H1 (cell line): Measurements from ENCODE around the gene ZNF669. TPM values are rescaled to one million over a fixed set of nuclear protein-coding genes. Genes with fewer than 3 reads are reported as not detected.
A peak's percentile ranks its signal among the peaks of the same experiment; 100 is the strongest.

Experiments
- CTCF ChIA-PET: fragments of 300-600 bp; sonication (Branson Sonifier 250); formaldehyde crosslinking; loops from one replicate; lab custom pipeline; 2021; ENCODE audit not compliant: partially characterized antibody; lab: Charles Lee
- POLR2A ChIA-PET: fragments of 300-600 bp; sonication (Branson Sonifier 250); formaldehyde crosslinking; loops from one replicate; lab custom pipeline; 2021; ENCODE audit warnings: inconsistent platforms; ENCODE audit not compliant: partially characterized antibody; lab: Charles Lee
- DNase-seq, 2 experiments: peaks; one replicate each; pipeline versions ENCODE4 v3.0.0 to v3.0.0-alpha.2; 2010 to 2022; ENCODE audit warnings: low spot score in 2 of 2, low read depth in 1 of 2, mixed read lengths in 1 of 2
- FAIRE-seq: peaks from 2 replicates; lab custom pipeline; 2011; peaks lifted over from hg19 to GRCh38; lab: Jason Lieb, UNC
- H2AFZ ChIP-seq: 2 replicates; pipeline ENCODE4 v1.8.1; 2012; ENCODE audit warnings: low read length, inconsistent platforms
- H2AK5ac ChIP-seq: 2 replicates; pipeline ENCODE4 v1.6.1; 2013; ENCODE audit warnings: low read depth, low read length
- H2BK120ac ChIP-seq: replicated peaks from 2 replicates; pipeline ENCODE3; 2013; ENCODE audit warnings: low read depth, low read length, inconsistent platforms
- H2BK12ac ChIP-seq: 2 replicates; pipeline ENCODE4 v1.6.1; 2013; ENCODE audit warnings: low read depth, low read length
- H2BK15ac ChIP-seq: 2 replicates; pipeline ENCODE4 v1.6.1; 2013; ENCODE audit warnings: low read length
- H2BK20ac ChIP-seq: 2 replicates; pipeline ENCODE4 v1.6.1; 2013; ENCODE audit warnings: low read length
- H2BK5ac ChIP-seq: 2 replicates; pipeline ENCODE4 v1.6.1; 2013; ENCODE audit warnings: low read depth, low read length
- H3K14ac ChIP-seq: 2 replicates; pipeline ENCODE4 v1.6.1; 2013; ENCODE audit warnings: inconsistent platforms; ENCODE audit not compliant: insufficient read length
- H3K18ac ChIP-seq: 2 replicates; pipeline ENCODE4 v1.6.1; 2013; ENCODE audit warnings: low read length; ENCODE audit errors: extremely low read depth
- H3K23ac ChIP-seq: 2 replicates; pipeline ENCODE4 v1.6.1; 2013; ENCODE audit warnings: inconsistent platforms; ENCODE audit not compliant: insufficient read length
- H3K23me2 ChIP-seq: 2 replicates; pipeline ENCODE4 v1.6.1; 2013; ENCODE audit warnings: low read depth, low read length
- H3K27ac ChIP-seq: 2 replicates; pipeline ENCODE4 v1.6.1; 2011; ENCODE audit warnings: low read depth, low read length, inconsistent platforms
- H3K27me3 ChIP-seq, 4 experiments: replicated peaks in 1 of 4; 1 replicate in 1 of 4; 2 replicates in 3 of 4; pipeline versions ENCODE4 v1.6.1 to v1.8.1; 2011 to 2013; ENCODE audit warnings: low read length in 3 of 4, mild to moderate bottlenecking in 3 of 4, inconsistent platforms in 2 of 4, mixed read lengths in 2 of 4, moderate library complexity in 1 of 4; ENCODE audit not compliant: control insufficient read depth in 3 of 4, insufficient read depth in 3 of 4; ENCODE audit errors: extremely low read depth in 1 of 4
- H3K36me3 ChIP-seq, 4 experiments: 2 replicates each; pipeline versions ENCODE4 v1.6.1 to v1.8.1; 2011 to 2013; ENCODE audit warnings: mild to moderate bottlenecking in 4 of 4, low read length in 3 of 4, moderate library complexity in 2 of 4, control low read depth in 1 of 4, inconsistent platforms in 1 of 4; ENCODE audit not compliant: insufficient read depth in 4 of 4, control insufficient read depth in 2 of 4
- H3K4ac ChIP-seq: replicated peaks from 2 replicates; pipeline ENCODE3; 2013; ENCODE audit warnings: low read length, low read depth, mixed read lengths, inconsistent platforms; ENCODE audit not compliant: insufficient read length
- H3K4me1 ChIP-seq, 4 experiments: replicated peaks in 1 of 4; 1 replicate in 1 of 4; 2 replicates in 3 of 4; pipeline versions ENCODE4 v1.6.1 to v1.8.1; 2011 to 2013; ENCODE audit warnings: low read length in 3 of 4, inconsistent platforms in 2 of 4, mixed read lengths in 1 of 4; ENCODE audit not compliant: insufficient read depth in 4 of 4, control insufficient read depth in 3 of 4
- H3K4me2 ChIP-seq, 2 experiments: 2 replicates each; pipeline versions ENCODE4 v1.6.1 to v1.8.1; 2011 to 2013; ENCODE audit warnings: low read depth in 2 of 2, low read length in 2 of 2, control low read depth in 1 of 2, inconsistent platforms in 1 of 2, mild to moderate bottlenecking in 1 of 2; ENCODE audit not compliant: insufficient read depth in 1 of 2
- H3K4me3 ChIP-seq, 4 experiments: fragments of 200-600, 300-600 bp in 1 of 4; sonication (generic), shearing (Covaris generic), sonication (Bioruptor Twin) in 1 of 4; 2 replicates each; pipeline versions ENCODE4 v1.5.1 to v1.8.1; 2011 to 2016; ENCODE audit warnings: low read length in 4 of 4, low read depth in 3 of 4, control low read depth in 2 of 4, inconsistent platforms in 2 of 4, mild to moderate bottlenecking in 2 of 4, mixed read lengths in 1 of 4, moderate library complexity in 1 of 4; ENCODE audit not compliant: insufficient read depth in 2 of 4; ENCODE audit errors: extremely low read depth in 1 of 4
- H3K56ac ChIP-seq: replicated peaks from 2 replicates; pipeline ENCODE3; 2013; ENCODE audit warnings: low read depth, mild to moderate bottlenecking, mixed read lengths, low read length, inconsistent platforms; ENCODE audit not compliant: insufficient read length
- H3K79me1 ChIP-seq: 2 replicates; pipeline ENCODE4 v1.6.1; 2013; ENCODE audit warnings: low read depth, low read length, control low read depth
- H3K79me2 ChIP-seq, 2 experiments: 2 replicates each; pipeline versions ENCODE4 v1.6.1 to v1.8.1; 2012 to 2013; ENCODE audit warnings: low read length in 2 of 2, mild to moderate bottlenecking in 2 of 2, inconsistent platforms in 1 of 2; ENCODE audit not compliant: insufficient read depth in 2 of 2, control insufficient read depth in 1 of 2
- H3K9ac ChIP-seq, 4 experiments: replicated peaks in 1 of 4; 1 replicate in 1 of 4; 2 replicates in 3 of 4; pipeline versions ENCODE4 v1.6.1 to v1.8.1; 2011 to 2013; ENCODE audit warnings: low read depth in 3 of 4, low read length in 3 of 4, control low read depth in 2 of 4, mild to moderate bottlenecking in 2 of 4, moderate library complexity in 2 of 4, inconsistent platforms in 1 of 4; ENCODE audit errors: extremely low read depth in 1 of 4
- H3K9me3 ChIP-seq, 2 experiments: 2 replicates each; pipeline versions ENCODE4 v1.6.1 to v1.8.1; 2012 to 2013; ENCODE audit warnings: mild to moderate bottlenecking in 2 of 2, moderate library complexity in 2 of 2, control low read depth in 1 of 2, inconsistent platforms in 1 of 2, low read depth in 1 of 2, low read length in 1 of 2, mixed read lengths in 1 of 2; ENCODE audit not compliant: insufficient read depth in 2 of 2
- H4K20me1 ChIP-seq, 2 experiments: replicated peaks in 1 of 2; 2 replicates each; pipeline versions ENCODE3 to v1.8.1; 2011 to 2013; ENCODE audit warnings: inconsistent platforms in 2 of 2, low read length in 2 of 2, mild to moderate bottlenecking in 1 of 2; ENCODE audit not compliant: insufficient read depth in 2 of 2, control insufficient read depth in 1 of 2
- H4K5ac ChIP-seq: 2 replicates; pipeline ENCODE4 v1.6.1; 2013; ENCODE audit warnings: low read length, low read depth, mixed read lengths, inconsistent platforms; ENCODE audit not compliant: insufficient read length
- H4K8ac ChIP-seq: 2 replicates; pipeline ENCODE4 v1.8.0; 2013; ENCODE audit warnings: mild to moderate bottlenecking, moderate library complexity, low read length, inconsistent platforms; ENCODE audit not compliant: insufficient read depth; ENCODE audit errors: extremely low read depth
- H4K91ac ChIP-seq: replicated peaks from 2 replicates; pipeline ENCODE3; 2013; ENCODE audit warnings: low read length, mixed read lengths, inconsistent platforms; ENCODE audit not compliant: insufficient read length
- FOSL1 ChIP-seq: IDR thresholded peaks from 2 replicates; pipeline ENCODE4 v1.6.1; 2011; ENCODE audit warnings: mild to moderate bottlenecking, low read depth, low read length, moderate library complexity; ENCODE audit not compliant: insufficient read depth
- RNF2 ChIP-seq: fragments of 200-900, 300-1000 bp; sonication (generic); IDR thresholded peaks from 2 replicates; pipeline ENCODE4 v1.7.1; 2016; ENCODE audit warnings: borderline replicate concordance, low read depth, mild to moderate bottlenecking, antibody characterized with exemption, low read length; ENCODE audit not compliant: poor library complexity, severe bottlenecking; ENCODE audit errors: missing control alignments
- SIN3A ChIP-seq, 2 experiments: IDR thresholded peaks in 1 of 2; conservative IDR thresholded peaks in 1 of 2; 2 replicates each; pipeline ENCODE4 v1.6.1; 2011 to 2012; ENCODE audit warnings: low read length in 2 of 2, improper control_type of control experiment in 1 of 2, low read depth in 1 of 2, mild to moderate bottlenecking in 1 of 2
- SIRT6 ChIP-seq: IDR thresholded peaks from one replicate; pipeline ENCODE4 v1.7.1; 2012; ENCODE audit warnings: low read length, inconsistent platforms
- WGBS, 2 experiments: shearing (Covaris generic) in 1 of 2; methylation state at CpG; one replicate each; pipeline versions ENCODE4 v1.1.6 to v1.1.7; 2013 to 2015; ENCODE audit warnings: low lambda C conversion rate in 2 of 2, mixed read lengths in 2 of 2, inconsistent platforms in 1 of 2, low coverage in 1 of 2, missing lambda C conversion rate in 1 of 2; ENCODE audit not compliant: insufficient replicate concordance in 2 of 2, insufficient coverage in 1 of 2, insufficient read length in 1 of 2; ENCODE audit errors: extremely low coverage in 1 of 2, missing lambda C conversion rate in 1 of 2; 5-methylcytosine and 5-hydroxymethylcytosine counted together
- polyA plus RNA-seq, 7 experiments: library from polyadenylated mRNA; depleted of rRNA in 3 of 7; stranded (reverse) in 5 of 7; unstranded in 2 of 7; fragments of >200 nt in 5 of 7; fragments of 200-250 nt in 2 of 7; gene quantifications; 1 replicate in 5 of 7; 2 replicates in 1 of 7; 4 replicates in 1 of 7; pipeline versions ENCODE4 v1.2.1 to v1.2.3, GENCODE V29; 2011 to 2013; ENCODE audit warnings: missing spikeins in 2 of 7, mixed read lengths in 2 of 7
- total RNA-seq: library from RNA; stranded (reverse); fragmentation: NEBNext Ultra II Directional; extraction: Animal tissue kit (Norgen Biotek cat#: 25700); gene quantifications from 2 replicates; pipeline ENCODE4 v1.2.1, GENCODE V29; 2021
- TF ChIP-seq, protein P1 (sequence below): IDR thresholded peaks from 2 replicates; pipeline ENCODE4 v1.6.1; 2012; ENCODE audit warnings: inconsistent platforms

The ZNF669 gene
- total and polyA plus RNA-seq, 2 of the 8 experiments (the other 6 are each of a cell fraction or from before 2014, with no cell fraction given), result 4.8 to 20.3 TPM

DNA sequence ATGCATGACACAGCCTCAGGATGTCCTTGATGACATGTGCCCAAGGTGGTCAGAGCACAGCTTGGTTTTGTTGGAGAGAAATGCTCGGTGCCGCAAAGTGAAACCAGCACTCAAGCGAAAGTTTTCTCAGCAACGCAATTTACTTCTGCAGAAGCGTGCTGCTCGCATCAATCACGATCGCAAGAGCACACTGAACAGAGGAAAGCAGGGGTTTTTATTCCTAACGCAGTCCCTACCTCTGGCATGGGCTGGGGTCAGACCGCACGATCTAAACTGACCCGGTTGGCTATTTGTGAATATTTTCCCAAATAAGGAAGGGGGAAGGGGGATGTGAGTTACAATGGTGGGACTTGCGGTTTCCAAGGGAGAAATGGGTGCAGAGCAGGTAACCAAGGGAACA is 809 bp upstream of the ZNF669 start:
- no peak overlapping the region for H3K4ac ChIP-seq
- peak overlapping the region; percentile 8; the same call in 1 of the 2 replicates for H2BK5ac ChIP-seq
- no peak overlapping the region for H3K23ac ChIP-seq
- H3K27ac ChIP-seq, result 0 out of 2 replicates have a peak overlapping the region, but pooled peaks have one; percentile 29
- H3K79me2 ChIP-seq, result peaks cover 8 to 35% of the 10 kb centered on the region in 2 experiments
- H2BK12ac ChIP-seq, result 0 out of 2 replicates have a peak overlapping the region, but pooled peaks have one; percentile 17
- TF ChIP-seq SIRT6 (no peak), FOSL1 (no peak), RNF2 (no peak), SIN3A (conservative IDR thresholded peaks at IDR 0.05 in 1 of 2, IDR thresholded peaks at IDR 0.05 in 1 of 2; ENCODE audit: low read depth in 1 of 2, low read length in 2 of 2) (0 out of 4 replicates have a peak, but pooled peaks of 1 of the 2 experiments have one; percentile 28)
- TF ChIP-seq, protein P1, sequence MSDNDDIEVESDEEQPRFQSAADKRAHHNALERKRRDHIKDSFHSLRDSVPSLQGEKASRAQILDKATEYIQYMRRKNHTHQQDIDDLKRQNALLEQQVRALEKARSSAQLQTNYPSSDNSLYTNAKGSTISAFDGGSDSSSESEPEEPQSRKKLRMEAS, result 0 out of 2 replicates have a peak, but pooled peaks have one; percentile 18
- POLR2A ChIA-PET, result interaction anchor here (1.1 to 3.7 kb wide), 4 partner anchors 19 to 105 kb away, joined by 3 to 11 read pairs (median 3); partner anchors contain the start of gene ZNF670
- WGBS, 2 experiments, result 28% methylated on average over 13 of the region's 13 CpGs; no CpG with 5 or more reads in 1 of the 2 experiments
- CTCF ChIA-PET, result interaction anchor here (1.1 to 1.3 kb wide), 3 partner anchors 13 to 27 kb away, joined by 3 to 5 read pairs (median 3); partner anchors contain the start of gene ZNF670
- peak overlapping the region in 1 of 4 experiments; percentile 63; a peak in 1 of 7 replicates for H3K9ac ChIP-seq
- H2BK15ac ChIP-seq, result no peak overlapping the region
- DNase-seq (no peak), FAIRE-seq (no peak)
- H2BK120ac ChIP-seq, result peak overlapping the region; percentile 83
- H3K9me3 ChIP-seq, result 0 out of 4 replicates have a peak, but pooled peaks cover 0 to 3% of the 10 kb centered on the region in 2 experiments
- H4K8ac ChIP-seq, result no peak overlapping the region
- H4K5ac ChIP-seq, result no peak overlapping the region
- H3K4me2 ChIP-seq, result peak overlapping the region; percentile 69 to 72
- no peak overlapping the region for H3K56ac ChIP-seq
- H3K14ac ChIP-seq, result no peak overlapping the region
- H3K4me1 ChIP-seq, result peaks cover 1 to 15% (median 6%) of the 10 kb centered on the region in 4 experiments; a peak in 5 of 7 replicates
- 0 out of 2 replicates have a peak, but pooled peaks cover 3% of the 10 kb centered on the region for H3K79me1 ChIP-seq
- peaks cover 3 to 4% of the 10 kb centered on the region in 2 experiments for H4K20me1 ChIP-seq
- H3K4me3 ChIP-seq, result peak overlapping the region; percentile 8 to 97 (median 20); a peak in 6 of 8 replicates
- H2BK20ac ChIP-seq, result 0 out of 2 replicates have a peak overlapping the region, but pooled peaks have one; percentile 48
- 0 out of 2 replicates have a peak overlapping the region, but pooled peaks have one; percentile 1 for H2AFZ ChIP-seq
- no peak overlapping the region for H4K91ac ChIP-seq
- 0 out of 2 replicates have a peak overlapping the region, but pooled peaks have one; percentile 24 for H3K18ac ChIP-seq
- peak overlapping the region; percentile 33; the same call in 1 of the 2 replicates for H2AK5ac ChIP-seq
- peaks cover 16 to 25% (median 23%) of the 10 kb centered on the region in 4 experiments for H3K36me3 ChIP-seq
- peaks cover 0 to 3% (median 0%) of the 10 kb centered on the region in 4 experiments; a peak in 3 of 7 replicates for H3K27me3 ChIP-seq
- no peaks in the 10 kb centered on the region for H3K23me2 ChIP-seq
